HG03095 (cell line): ENCODE data around the gene C22orf31.

Experiments
- ATAC-seq: cut with Tn5 transposase; IDR thresholded peaks from one replicate; pipeline ENCODE4 v1.9.1; 2021; ENCODE audit warnings: moderate library complexity; ENCODE audit not compliant: unreplicated experiment

C22orf31 gene

DNA sequence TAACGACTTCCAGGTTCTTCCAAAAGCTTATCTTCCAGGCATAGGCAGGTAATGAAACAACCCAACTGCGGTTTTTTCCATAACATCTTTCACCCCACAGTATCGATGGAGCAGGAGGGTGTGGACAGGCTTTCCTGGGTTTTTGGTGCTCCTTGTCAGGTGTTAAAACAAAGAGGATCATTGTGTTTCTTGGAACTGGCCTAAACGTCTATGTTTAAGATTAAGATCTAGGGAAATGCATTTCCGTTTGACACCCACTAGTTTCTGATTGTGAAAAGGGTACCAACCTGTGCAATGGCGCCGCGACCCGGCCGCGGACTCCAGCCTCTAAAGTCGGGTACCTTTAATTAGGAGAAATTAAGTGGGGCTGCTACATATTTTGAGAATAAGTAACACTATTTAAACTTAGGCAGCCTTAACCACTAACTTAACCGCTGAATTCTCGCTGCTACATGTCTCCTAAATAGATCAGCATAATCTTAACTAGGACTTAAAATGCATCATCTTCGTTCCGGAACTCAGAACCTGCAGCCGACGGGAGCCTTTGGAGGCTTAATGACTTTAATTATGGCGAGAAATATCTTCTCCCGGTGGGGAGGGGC lies 31.5 kb downstream of the C22orf31 start:
- no peak for ATAC-seq

DNA sequence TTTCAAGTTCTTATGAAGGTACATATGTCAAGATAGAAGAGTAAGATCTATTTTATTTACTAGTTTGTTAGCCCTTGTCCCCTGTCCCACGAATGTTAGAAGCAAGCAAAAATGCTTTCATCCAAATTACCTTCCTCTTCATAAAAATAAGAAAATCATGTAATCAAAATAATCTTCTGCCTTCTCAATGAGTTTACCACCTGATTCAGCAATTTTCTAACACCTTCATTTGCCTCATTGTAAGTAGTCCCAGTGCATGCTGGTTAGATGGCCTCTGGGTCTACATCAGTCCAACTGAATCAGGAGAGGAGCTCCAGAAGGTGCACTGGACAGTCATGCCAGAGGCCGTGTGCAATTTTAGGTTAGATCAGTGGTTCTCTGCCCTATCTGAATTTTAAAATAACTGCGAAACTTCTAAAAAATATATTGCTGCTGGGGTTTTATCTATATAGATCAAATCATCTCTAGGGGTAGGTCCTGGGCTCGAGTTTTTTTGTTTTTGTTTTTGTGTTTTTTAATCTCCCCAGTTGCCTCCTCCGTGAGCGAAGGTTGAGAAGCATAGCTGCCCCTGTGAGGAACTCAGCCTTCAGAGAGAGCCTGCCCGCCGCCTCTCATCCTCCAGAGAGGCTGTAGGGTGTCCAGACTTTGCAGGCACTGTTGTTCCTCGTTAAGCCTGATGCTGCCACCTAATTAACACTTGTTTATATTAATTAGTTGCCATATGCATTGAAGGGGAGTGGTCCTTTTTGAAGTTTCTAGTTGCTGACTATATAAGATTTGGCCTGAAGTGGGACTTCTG lies 32.2 kb downstream of the C22orf31 start:
- ATAC-seq = no peak

DNA sequence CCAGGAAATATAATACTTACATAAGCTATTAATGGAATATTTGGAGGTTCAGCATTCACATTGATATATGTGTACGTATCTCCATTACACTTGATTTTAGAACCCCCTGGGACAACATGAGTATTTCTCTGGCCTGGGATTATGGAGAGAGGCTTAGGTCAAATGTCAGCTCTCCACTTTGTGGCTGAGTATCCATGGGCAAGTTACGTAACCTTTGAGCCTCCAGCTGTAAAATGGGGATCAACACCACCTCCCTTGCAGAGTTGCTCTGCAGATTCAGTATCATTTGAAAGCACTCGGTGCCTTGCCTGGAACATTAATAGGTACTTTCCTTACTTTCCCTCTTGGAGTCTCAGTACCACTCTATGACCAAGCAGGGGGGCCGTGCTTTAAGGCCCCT lies 33.2 kb downstream of the C22orf31 start:
- no peak for ATAC-seq

DNA sequence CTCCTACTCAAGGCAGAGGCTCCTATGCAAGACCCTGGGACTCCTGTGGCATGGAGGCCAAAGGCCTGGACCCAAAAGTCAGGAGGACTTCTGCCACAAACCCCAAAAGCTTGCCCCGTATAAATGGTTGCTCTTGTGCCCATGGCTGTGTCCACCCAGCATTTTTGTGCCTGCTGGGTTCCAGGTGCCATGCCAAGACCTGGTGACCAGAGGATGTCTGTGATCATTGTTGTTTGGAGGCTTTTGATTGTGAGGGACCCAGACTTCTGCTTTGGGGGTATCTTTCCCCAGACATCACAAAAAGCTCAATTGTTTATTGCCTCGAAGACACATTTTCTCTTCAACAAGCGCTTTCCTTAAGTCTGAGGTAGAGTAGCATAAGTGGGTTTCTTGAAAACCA lies 35.1 kb downstream of the C22orf31 start:
- ATAC-seq = no peak

DNA sequence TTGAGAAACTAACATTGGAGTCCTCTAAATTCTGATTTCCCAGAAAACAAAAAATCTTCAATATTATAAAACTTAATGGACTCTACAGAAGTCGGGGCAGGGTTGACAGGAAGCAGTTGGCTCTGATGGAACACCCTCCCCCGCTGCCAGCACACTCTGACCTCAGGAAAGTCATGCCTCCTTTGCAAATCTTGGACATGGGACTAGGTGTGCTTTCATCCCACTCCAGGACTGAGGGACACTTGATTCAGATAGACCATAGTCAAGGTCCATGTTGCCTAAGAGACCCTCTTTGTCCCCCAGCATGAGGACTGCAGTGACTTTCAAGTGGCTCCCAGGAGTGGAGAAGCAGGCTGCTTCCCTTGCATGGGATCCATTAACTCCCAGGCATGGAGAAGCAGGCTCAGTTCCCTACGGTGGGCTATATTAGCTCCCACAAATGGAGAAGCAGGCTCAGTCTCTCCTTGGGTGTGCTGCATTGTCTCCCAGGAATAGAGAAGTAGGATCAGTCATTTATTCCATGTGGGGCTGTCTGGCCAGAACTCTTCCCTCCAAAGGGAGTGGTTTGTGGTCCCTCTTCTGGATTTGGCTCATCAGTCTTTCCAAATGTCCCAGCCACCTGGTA lies 38.3 kb downstream of the C22orf31 start:
- no peak for ATAC-seq

DNA sequence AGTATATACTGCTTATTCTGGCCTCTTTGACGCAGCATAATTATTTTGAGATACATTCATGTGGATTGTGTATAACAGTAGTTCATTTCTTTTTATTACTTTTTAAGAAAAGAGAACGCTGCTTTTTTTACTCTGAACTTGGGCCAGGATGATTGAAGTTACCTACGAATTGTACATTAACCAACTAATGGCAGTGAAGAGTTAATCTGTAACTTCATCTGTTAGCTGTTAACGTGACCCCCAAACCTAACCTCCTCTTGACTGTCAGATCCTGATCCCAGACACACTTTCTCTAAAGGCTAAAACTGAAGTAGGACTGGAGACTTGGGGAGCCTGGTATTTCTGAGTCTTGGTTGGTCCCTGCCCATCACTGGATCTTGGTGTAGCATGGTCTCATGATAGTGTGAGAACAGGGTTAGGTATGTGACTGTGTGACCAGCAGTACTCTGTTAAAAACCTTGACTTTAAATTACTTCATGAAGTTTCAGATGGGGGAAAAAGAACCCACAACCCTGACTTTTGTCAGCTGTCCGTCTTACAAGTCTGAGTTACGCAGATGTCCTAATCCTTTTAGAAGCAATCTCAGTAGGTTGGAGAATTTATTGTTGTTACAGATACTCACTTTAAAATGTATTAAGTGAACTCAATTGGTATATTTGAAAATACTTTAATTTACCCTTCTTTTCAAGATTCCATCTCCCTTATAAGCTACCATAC lies 39.4 kb downstream of the C22orf31 start:
- ATAC-seq = no peak

DNA sequence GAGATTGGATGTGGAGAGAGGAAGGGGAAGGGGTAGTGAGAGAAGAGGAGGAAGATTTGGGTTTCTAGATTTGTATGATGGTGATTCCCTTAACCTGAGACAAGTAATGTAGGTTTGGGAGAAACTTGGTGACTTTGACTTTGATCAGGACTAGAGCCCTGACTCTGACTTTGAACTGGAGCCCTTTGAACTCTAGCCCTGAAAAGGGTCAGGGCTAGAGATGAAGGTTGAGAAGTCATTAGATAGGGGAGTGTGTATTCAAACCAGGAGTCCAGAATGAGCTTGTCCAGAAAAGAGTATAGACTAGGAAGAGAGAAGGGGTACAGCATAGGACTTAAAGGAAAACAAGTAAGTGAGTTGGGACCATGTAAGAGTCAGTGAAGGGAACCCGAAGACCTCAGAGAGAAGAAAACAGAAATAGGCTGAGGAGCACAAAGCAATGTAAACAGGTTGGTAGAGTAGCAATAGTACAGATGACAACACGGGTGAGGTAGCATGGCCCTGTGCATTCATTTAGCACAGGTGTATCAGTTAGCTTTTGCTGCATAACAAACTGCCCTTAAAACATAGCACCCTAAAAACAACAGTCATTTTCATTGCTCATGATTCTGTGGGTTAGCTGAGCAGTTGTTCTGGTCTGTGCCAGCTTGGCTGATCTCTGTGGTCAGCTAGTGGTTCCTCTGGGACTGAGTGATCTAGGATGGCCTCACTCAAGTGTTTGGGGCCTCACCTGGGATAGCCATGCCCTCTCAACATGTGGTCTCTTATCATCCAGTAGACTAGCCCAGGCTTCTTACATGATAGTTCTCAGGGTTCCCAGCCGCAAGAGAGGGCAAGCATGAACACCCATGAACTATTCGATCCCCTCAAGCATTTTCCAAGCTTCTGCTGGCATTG lies 43.1 kb downstream of the C22orf31 start:
- ATAC-seq = no peak

DNA sequence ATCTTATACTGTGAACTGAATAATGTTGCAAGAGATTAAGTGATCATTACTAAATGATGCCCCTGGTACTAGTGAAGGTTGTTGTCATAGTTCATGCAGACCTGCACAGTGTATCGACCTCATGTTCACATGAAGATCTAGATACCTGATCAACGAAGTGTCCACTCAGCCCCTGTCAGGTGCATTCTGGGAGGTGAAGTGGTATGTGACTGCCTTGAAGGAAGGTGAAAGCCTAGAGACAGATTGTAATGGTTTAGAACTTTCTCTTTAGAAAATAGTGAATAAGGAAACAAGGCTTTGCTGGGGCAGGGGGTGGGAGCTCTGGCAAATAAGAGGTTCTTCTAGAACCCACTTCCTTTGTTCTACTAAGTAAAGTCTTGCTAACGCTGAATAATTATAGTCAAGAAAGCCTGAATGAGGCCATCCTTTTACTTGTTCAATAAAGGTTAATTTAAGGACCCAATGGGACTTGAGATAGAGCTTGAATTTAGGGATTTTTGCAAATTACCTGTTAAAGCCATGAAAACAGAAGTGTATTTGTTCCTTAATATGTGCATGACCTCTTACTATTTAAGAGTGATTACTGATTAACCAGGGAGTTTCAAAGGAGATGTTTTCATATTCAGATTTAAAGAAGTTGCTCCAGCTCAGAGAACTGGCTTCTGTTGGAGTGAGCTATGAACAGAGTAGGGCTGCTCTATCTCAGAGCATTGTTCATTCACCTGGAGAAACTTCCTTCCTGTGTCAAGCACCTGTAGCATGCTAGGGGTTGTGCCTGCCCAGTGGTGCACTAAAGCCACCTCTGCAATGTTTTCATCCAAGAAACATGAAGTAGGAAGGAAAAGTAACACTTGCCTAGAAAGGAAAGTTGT lies 45.3 kb downstream of the C22orf31 start:
- no peak for ATAC-seq

DNA sequence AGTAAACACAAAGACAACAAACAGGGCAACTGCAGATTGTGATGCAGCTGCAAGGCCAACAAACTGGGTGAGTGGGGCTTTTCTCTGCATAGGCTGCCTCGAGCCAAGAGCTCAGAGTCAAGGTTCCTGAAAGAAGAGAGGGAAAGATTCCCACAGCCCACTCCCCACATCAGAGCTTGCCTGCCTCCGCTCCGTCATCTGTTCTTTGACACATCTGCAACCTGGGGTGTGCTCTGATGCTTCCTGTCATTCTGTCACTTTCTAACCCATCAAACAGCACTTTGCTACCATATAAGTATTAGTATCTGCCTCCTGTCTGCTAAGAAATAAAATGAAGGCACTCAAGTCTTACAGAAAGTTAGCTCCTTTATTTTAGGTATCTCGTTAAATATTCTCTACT lies 46.9 kb downstream of the C22orf31 start:
- ATAC-seq = no peak

DNA sequence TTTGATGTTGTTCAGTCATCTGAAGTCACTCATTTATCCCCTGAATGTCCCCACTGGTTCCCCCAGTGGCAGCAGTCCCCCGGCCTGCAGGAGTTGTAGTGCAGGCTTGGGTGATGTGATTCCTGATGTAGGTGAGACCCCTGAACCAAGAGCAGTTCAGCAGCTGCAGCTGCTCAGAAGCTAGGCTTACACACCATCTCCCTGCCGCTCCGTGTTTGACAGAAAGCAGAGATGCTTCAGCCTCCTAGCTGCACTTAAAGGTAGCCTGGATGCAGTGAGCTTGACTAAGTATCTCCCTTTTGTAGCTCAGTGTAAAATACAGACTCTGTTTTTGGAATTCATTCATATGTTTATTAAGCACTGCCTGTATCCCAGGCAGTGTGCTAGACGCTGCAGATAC lies 47.3 kb downstream of the C22orf31 start:
- no peak for ATAC-seq

DNA sequence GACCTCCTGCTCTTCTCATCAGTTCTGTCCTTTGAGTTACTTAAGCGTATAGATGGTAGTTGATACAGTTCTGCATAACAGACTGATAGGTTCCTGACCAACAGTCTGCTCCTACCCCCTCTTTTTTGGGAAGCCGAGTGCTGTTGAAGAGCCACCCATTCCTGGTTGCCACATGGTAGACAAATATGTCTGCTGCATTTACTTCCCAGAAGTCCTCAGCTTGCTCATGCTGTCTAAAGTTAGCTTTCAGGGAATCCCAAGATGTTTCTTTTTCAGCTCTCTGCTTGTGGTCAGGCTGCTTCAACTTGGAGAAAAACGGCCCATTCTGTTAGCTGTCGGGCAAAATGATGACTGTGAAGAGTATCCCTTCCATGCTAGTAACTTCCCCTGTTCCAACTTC lies 48.7 kb downstream of the C22orf31 start:
- ATAC-seq = no peak

DNA sequence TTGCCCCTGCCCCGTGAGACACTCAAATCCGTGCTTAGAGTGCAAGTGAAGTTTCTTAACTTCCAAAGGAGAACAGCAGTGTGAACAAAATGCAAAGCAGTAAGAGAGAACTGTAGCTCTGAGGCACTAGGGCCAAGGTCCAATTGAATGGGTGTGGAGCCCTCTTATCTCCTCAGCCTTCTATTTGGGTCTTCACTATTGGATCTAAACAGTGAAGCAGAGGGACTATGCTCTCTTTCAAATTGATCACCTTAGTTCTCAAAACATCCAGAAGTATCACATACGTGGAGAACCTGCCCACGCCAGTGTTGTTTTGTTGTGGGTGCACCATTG lies 49.6 kb downstream of the C22orf31 start:
- no peak for ATAC-seq

DNA sequence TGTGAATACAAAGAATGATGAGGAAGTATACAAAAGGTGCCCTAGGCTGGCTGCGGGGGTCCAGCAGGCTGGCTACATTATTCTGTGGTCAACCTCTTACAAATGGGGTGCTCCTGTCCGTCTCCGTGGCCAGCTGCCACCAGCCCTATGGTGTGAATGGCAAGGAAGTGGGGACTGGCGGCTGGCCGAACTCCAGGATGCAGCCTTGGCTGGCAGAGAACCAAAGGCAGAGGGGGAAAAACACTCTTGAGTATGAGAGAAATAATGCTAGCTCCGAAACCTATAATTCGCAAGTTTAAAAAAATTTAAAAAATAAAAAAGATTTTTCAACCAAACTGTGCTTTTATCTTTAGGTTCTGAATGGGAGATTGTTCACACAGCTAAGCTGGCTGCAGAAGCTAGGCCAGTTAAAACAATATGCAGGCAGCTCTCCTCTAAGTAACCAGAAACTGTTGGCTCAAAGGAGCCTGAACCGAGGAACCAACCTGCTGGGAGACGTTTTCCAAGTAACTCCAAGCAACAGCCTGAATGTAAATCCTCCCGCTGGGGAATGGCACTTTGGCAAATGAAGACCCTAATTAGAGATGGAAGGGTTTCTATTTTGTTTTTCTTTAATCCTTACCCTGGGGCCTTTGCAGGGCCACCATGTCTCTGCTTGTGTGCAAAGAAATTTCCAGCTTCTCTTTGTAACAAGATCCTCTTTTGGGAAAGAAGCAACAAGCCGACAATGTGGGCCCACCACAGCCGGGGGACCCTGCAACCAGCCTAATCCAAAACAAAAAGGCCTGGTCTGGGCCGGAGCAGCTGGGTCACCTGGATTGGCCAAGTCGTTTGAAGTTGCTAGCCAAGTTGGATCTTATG lies 50.2 kb downstream of the C22orf31 start:
- ATAC-seq = no peak

DNA sequence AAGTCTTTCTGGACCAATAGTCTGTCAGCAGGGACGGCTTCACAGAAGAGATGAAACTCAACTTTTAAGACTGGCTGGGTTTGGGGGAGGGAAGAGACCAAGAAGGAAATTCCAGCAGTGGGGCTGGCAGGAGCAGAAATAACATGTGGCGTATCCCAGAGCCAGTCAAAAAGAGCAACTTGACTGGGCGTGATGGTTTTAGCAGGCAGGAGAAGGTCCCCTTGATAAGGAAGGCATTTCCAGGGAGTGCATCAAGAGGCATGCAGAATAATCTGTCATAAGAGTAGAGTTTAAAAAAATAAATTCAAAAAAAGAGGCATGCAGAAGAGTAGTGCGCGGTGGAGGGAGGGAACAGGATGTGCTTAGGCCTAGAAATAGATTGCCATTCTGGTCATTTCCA lies 52.5 kb downstream of the C22orf31 start:
- no peak for ATAC-seq
